K562 (cell line): ENCODE measurements around the gene FGFR1OP2.

Experiments
- CBX1 ChIP-seq: sonication (generic); IDR thresholded peaks from 2 replicates; pipeline ENCODE4 v1.6.1; 2016; ENCODE audit warnings: antibody characterized with exemption, low read depth, mild to moderate bottlenecking
- CTCF ChIP-seq, 3 experiments: IDR thresholded peaks in 2 of 3; conservative IDR thresholded peaks in 1 of 3; 2 replicates each; pipeline ENCODE4 v1.5.1; 2011 to 2012; ENCODE audit warnings: low read length in 3 of 3, mild to moderate bottlenecking in 3 of 3, control low read depth in 2 of 3, improper control_type of control experiment in 1 of 3, inconsistent platforms in 1 of 3, low read depth in 1 of 3, mixed read lengths in 1 of 3, moderate library complexity in 1 of 3; ENCODE audit not compliant: insufficient read depth in 2 of 3
- E2F5 ChIP-seq: sonication (generic); formaldehyde crosslinking; IDR thresholded peaks from 2 replicates; pipeline ENCODE4 v1.8.0; 2022; ENCODE audit warnings: mild to moderate bottlenecking, missing genetic modification reagents
- ESRRA ChIP-seq: fragments of 450-650 bp; IDR thresholded peaks from 2 replicates; pipeline ENCODE4 v1.6.1; 2014; ENCODE audit warnings: low read depth, mild to moderate bottlenecking, moderate library complexity, borderline replicate concordance
- ETV6 ChIP-seq, 3 experiments: fragments of 150-350 bp in 1 of 3; sonication (generic) in 1 of 3; formaldehyde crosslinking in 1 of 3; IDR thresholded peaks; 2 replicates each; pipeline versions ENCODE4 v1.6.1 to v1.8.0; 2014 to 2022; ENCODE audit warnings: borderline replicate concordance in 2 of 3, low read depth in 2 of 3, antibody characterized with exemption in 1 of 3, low read length in 1 of 3, mild to moderate bottlenecking in 1 of 3, missing genetic modification reagents in 1 of 3
- HDAC6 ChIP-seq: IDR thresholded peaks from 2 replicates; pipeline ENCODE4 v1.6.1; 2012; ENCODE audit warnings: low read depth, mild to moderate bottlenecking, control low read depth, inconsistent platforms, low read length, moderate library complexity

GRCh38 chr12:26966842-26967241, 28.6 kb downstream of the FGFR1OP2 start:
- TF ChIP-seq ESRRA (no peak), E2F5 (no peak), ETV6 (IDR thresholded peaks at IDR 0.05; ENCODE audit: borderline replicate concordance in 1 of 2, low read depth in 2 of 2, low read length in 1 of 2) (no peak), ETV6 (CRISPR knock-in tag; IDR thresholded peaks at IDR 0.05; ENCODE audit: borderline replicate concordance) (no peak), CTCF (IDR thresholded peaks at IDR 0.05 in 2 of 3, conservative IDR thresholded peaks at IDR 0.05 in 1 of 3; ENCODE audit: insufficient read depth in 2 of 3, low read depth in 1 of 3, low read length in 3 of 3) (no peak), CBX1 (no peak), HDAC6 (no peak)
